Liver (tissue), 9 donors: ENCODE measurements around the gene LRP5. TPM values are rescaled to one million over a fixed set of nuclear protein-coding genes. Genes with fewer than 3 reads are reported as not detected.

ENCODE experiments used
- DNase-seq: peaks from one replicate; pipeline ENCODE4 v3.0.0-alpha.2; 2017; ENCODE audit warnings: low spot score
- H3K27ac ChIP-seq, 2 donors: one replicate each; pipeline ENCODE4 v1.7.0; 2013; ENCODE audit warnings: inconsistent platforms in 2 of 2, low read length in 2 of 2, control low read depth in 1 of 2, low read depth in 1 of 2, mild to moderate bottlenecking in 1 of 2
- H3K27me3 ChIP-seq, 4 donors: one replicate each; pipeline versions ENCODE4 v1.6.1 to v1.7.0; 2013; ENCODE audit warnings: low read length in 3 of 4, inconsistent platforms in 1 of 4, mild to moderate bottlenecking in 1 of 4, moderate library complexity in 1 of 4; ENCODE audit not compliant: control insufficient read depth in 4 of 4, insufficient read depth in 4 of 4
- H3K36me3 ChIP-seq, 4 donors: one replicate each; pipeline versions ENCODE4 v1.6.1 to v1.7.0; 2013; ENCODE audit warnings: low read length in 3 of 4, mild to moderate bottlenecking in 3 of 4, low read depth in 1 of 4, moderate library complexity in 1 of 4; ENCODE audit not compliant: control insufficient read depth in 4 of 4, insufficient read depth in 3 of 4
- H3K4me1 ChIP-seq, 4 donors: one replicate each; pipeline versions ENCODE4 v1.6.1 to v1.7.0; 2013; ENCODE audit warnings: low read length in 3 of 4, mild to moderate bottlenecking in 3 of 4, moderate library complexity in 1 of 4; ENCODE audit not compliant: control insufficient read depth in 4 of 4, insufficient read depth in 4 of 4
- H3K4me3 ChIP-seq, 3 donors: one replicate each; pipeline versions ENCODE4 v1.6.1 to v1.7.0; 2013; ENCODE audit warnings: low read length in 3 of 3, control low read depth in 1 of 3, low read depth in 1 of 3, mild to moderate bottlenecking in 1 of 3
- H3K9ac ChIP-seq, 2 donors: one replicate each; pipeline ENCODE4 v1.7.0; 2013; ENCODE audit warnings: low read length in 2 of 2, mild to moderate bottlenecking in 2 of 2, moderate library complexity in 2 of 2, control low read depth in 1 of 2, low read depth in 1 of 2
- H3K9me3 ChIP-seq, 4 donors: one replicate each; pipeline versions ENCODE4 v1.6.1 to v1.7.0; 2013; ENCODE audit warnings: low read length in 3 of 4; ENCODE audit not compliant: control insufficient read depth in 4 of 4
- EGR1 ChIP-seq, 2 donors: IDR thresholded peaks; 2 replicates each; pipeline ENCODE4 v1.6.1; 2016 to 2018; ENCODE audit warnings: antibody characterized with exemption in 2 of 2, low read depth in 2 of 2
- FOXA1 ChIP-seq: IDR thresholded peaks from 2 replicates; pipeline ENCODE4 v1.6.1; 2016; ENCODE audit warnings: antibody characterized with exemption
- FOXA2 ChIP-seq: IDR thresholded peaks from 2 replicates; pipeline ENCODE4 v1.6.1; 2016; ENCODE audit warnings: antibody characterized with exemption
- GABPA ChIP-seq, 2 donors: IDR thresholded peaks in 1 of 2; conservative IDR thresholded peaks in 1 of 2; 2 replicates each; pipeline ENCODE4 v1.6.1; 2016; ENCODE audit warnings: antibody characterized with exemption in 2 of 2, mild to moderate bottlenecking in 1 of 2, moderate library complexity in 1 of 2
- HNF4A ChIP-seq, 2 donors: conservative IDR thresholded peaks; 2 replicates each; pipeline ENCODE4 v1.6.1; 2016; ENCODE audit warnings: antibody characterized with exemption in 2 of 2, mild to moderate bottlenecking in 2 of 2
- HNF4G ChIP-seq: IDR thresholded peaks from 2 replicates; pipeline ENCODE4 v1.6.1; 2016; ENCODE audit warnings: antibody characterized with exemption
- NR2F2 ChIP-seq: IDR thresholded peaks from 2 replicates; pipeline ENCODE4 v1.6.1; 2016; ENCODE audit warnings: antibody characterized with exemption
- RAD21 ChIP-seq, 2 donors: IDR thresholded peaks; 2 replicates each; pipeline ENCODE4 v1.6.1; 2016; ENCODE audit warnings: antibody characterized with exemption in 2 of 2, mild to moderate bottlenecking in 2 of 2
- RXRA ChIP-seq, 2 donors: IDR thresholded peaks; 2 replicates each; pipeline ENCODE4 v1.6.1; 2017 to 2018; ENCODE audit warnings: antibody characterized with exemption in 2 of 2, mild to moderate bottlenecking in 1 of 2
- SP1 ChIP-seq: IDR thresholded peaks from 2 replicates; pipeline ENCODE4 v1.6.1; 2018; ENCODE audit warnings: antibody characterized with exemption, mild to moderate bottlenecking
- TAF1 ChIP-seq: conservative IDR thresholded peaks from 2 replicates; pipeline ENCODE4 v1.6.1; 2016; ENCODE audit warnings: antibody characterized with exemption, mild to moderate bottlenecking
- YY1 ChIP-seq: IDR thresholded peaks from 2 replicates; pipeline ENCODE4 v1.6.1; 2016; ENCODE audit warnings: antibody characterized with exemption, mild to moderate bottlenecking
- WGBS: extraction: QIAGEN DNeasy Blood & Tissue Kit; methylation state at CpG from one replicate; pipeline ENCODE4 v1.1.7; 2013; 5-methylcytosine and 5-hydroxymethylcytosine counted together
- polyA plus RNA-seq, 2 donors: library from polyadenylated mRNA; stranded (reverse) in 1 of 2; unstranded in 1 of 2; fragments of 200-250 nt in 1 of 2; fragments of >200 nt in 1 of 2; fragmentation: Nextera tagmentation in 1 of 2; extraction: Ambion mirVana in 1 of 2; gene quantifications; one replicate each; pipeline versions ENCODE4 v1.2.1 to v1.2.3, GENCODE V29; 2013 to 2015
- total RNA-seq, 2 donors: library from RNA; depleted of rRNA; stranded (reverse); fragments of >200 nt; gene quantifications; one replicate each; pipeline ENCODE4 v1.2.3, GENCODE V29; 2014
- TF ChIP-seq, protein P1 (sequence below): IDR thresholded peaks from 2 replicates; pipeline ENCODE4 v1.6.1; 2016; ENCODE audit warnings: antibody characterized with exemption, mild to moderate bottlenecking
- TF ChIP-seq, protein P2 (sequence below): IDR thresholded peaks from 2 replicates; pipeline ENCODE4 v1.6.1; 2016; ENCODE audit warnings: antibody characterized with exemption
- TF ChIP-seq, protein P3 (sequence below): fragments of 150-350 bp; IDR thresholded peaks from 2 replicates; pipeline ENCODE4 v1.5.1; 2017; ENCODE audit warnings: improper control_type of control experiment, low read depth, low read length; ENCODE audit not compliant: missing input control
- TF ChIP-seq, protein P4 (sequence below): IDR thresholded peaks from 2 replicates; pipeline ENCODE4 v1.6.1; 2016; ENCODE audit warnings: antibody characterized with exemption
- TF ChIP-seq, protein P5 (sequence below): IDR thresholded peaks from 2 replicates; pipeline ENCODE4 v1.6.1; 2016; ENCODE audit warnings: antibody characterized with exemption
- donor health status: healthy.
- donor health status: healthy.
- donor health status: healthy.
- donor health status: healthy.
- donor health status: healthy.

The LRP5 gene
- total and polyA plus RNA-seq, 4 donors = 48.9 to 99.3 (median 71.3) TPM

DNA sequence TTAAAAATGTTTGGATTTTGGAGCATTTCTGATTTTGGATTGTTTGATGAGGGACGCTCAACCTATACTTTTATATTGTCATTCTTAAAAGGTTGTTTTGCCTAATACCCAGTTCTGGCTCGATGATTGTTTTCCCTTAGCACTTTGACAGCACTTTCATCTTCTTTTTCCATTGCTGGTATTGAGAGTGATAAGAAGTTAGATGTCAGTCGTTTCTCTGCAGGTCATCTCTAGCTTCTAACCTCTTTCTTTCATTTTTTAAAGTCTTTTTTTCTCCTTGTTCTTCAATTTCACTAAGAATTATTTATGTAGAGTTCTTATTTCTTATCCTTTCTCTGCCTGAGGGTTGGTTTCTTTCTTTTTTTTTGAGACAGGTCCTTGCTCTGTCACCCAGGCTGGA, 167.0 kb downstream of the LRP5 start (continued):
- TF ChIP-seq, protein P1, sequence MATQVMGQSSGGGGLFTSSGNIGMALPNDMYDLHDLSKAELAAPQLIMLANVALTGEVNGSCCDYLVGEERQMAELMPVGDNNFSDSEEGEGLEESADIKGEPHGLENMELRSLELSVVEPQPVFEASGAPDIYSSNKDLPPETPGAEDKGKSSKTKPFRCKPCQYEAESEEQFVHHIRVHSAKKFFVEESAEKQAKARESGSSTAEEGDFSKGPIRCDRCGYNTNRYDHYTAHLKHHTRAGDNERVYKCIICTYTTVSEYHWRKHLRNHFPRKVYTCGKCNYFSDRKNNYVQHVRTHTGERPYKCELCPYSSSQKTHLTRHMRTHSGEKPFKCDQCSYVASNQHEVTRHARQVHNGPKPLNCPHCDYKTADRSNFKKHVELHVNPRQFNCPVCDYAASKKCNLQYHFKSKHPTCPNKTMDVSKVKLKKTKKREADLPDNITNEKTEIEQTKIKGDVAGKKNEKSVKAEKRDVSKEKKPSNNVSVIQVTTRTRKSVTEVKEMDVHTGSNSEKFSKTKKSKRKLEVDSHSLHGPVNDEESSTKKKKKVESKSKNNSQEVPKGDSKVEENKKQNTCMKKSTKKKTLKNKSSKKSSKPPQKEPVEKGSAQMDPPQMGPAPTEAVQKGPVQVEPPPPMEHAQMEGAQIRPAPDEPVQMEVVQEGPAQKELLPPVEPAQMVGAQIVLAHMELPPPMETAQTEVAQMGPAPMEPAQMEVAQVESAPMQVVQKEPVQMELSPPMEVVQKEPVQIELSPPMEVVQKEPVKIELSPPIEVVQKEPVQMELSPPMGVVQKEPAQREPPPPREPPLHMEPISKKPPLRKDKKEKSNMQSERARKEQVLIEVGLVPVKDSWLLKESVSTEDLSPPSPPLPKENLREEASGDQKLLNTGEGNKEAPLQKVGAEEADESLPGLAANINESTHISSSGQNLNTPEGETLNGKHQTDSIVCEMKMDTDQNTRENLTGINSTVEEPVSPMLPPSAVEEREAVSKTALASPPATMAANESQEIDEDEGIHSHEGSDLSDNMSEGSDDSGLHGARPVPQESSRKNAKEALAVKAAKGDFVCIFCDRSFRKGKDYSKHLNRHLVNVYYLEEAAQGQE = no peak
- TF ChIP-seq SP1 (no peak), NR2F2 (no peak), HNF4A (conservative IDR thresholded peaks at IDR 0.05) (no peak)
- TF ChIP-seq, protein P2, sequence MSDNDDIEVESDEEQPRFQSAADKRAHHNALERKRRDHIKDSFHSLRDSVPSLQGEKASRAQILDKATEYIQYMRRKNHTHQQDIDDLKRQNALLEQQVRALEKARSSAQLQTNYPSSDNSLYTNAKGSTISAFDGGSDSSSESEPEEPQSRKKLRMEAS = no peak

DNA sequence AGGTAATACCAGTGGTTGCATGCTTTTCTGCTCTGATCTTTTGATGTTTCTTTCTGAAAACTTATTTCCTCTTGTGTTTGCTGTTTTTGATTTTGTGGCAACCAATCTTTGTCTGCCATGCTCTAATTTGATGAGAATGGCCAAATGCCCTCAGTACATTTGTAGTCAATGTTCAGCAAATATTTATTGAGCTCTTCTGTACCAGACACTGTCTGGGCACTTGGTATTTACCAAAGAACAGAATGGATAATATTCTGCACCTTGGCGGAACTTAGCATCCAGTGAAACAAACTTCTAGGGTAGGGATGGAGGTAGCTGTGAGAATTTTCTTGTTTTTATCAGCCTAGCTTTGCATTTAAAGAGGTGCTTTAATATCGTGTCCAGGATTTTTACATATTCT, 167.8 kb downstream of the LRP5 start:
- TF ChIP-seq FOXA2 (no peak), EGR1 (IDR thresholded peaks at IDR 0.05; ENCODE audit: low read depth in 2 of 2) (no peak), FOXA1 (no peak), YY1 (peak; percentile 12), RXRA (IDR thresholded peaks at IDR 0.05) (peak in 1 of 2 donors; percentile 11), NR2F2 (no peak), HNF4A (conservative IDR thresholded peaks at IDR 0.05) (peak; percentile 5 to 18)
- peaks cover 0 to 2% (median 0%) of the 10 kb centered on the region in 4 donors for H3K36me3 ChIP-seq
- DNase-seq = no peak
- no peak overlapping the region for H3K27ac ChIP-seq
- H3K9ac ChIP-seq = no peak overlapping the region
- H3K9me3 ChIP-seq = no peaks in the 10 kb centered on the region
- no peaks in the 10 kb centered on the region for H3K27me3 ChIP-seq
- no peak overlapping the region for H3K4me3 ChIP-seq
- peaks cover 5 to 30% (median 22%) of the 10 kb centered on the region in 4 donors for H3K4me1 ChIP-seq
- 39% methylated on average over 2 of the region's 2 CpGs for WGBS

DNA sequence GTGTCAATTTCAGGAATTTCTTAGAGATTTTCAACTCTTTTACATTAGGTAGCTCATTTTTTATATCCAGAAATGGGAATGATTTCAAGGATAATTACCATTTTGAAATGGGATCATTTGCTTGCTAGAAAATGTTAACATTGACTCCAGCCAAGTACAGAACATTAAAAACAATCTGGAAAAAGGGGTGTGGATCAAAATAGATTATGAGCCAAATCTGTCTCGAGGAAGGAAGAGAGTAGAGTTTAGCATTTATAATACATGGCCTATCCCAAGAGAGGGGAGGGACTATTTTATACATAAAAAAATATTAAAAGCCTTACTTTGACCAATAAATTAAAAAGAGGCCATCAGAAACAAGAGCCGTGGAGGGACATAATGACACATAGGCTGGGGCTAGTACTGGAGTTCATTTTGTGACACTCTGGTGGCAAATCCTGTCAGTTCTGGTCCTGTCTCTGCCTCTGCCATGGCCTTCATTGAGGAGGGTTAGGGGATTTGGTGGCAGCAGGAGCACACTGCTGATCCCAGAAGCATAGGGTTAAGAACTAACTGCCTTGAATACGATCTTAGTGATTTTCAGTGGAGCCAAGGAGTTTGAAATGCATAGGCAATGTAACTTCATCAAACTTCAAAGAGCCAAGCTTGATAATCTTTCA, 168.6 kb downstream of the LRP5 start:
- 50% methylated on average over 3 of the region's 3 CpGs for WGBS
- Histone ChIP-seq H3K4me3 (no peak overlapping the region), H3K27ac (no peak overlapping the region), H3K4me1 (peaks cover 5 to 30% (median 22%) of the 10 kb centered on the region in 4 donors), H3K27me3 (no peaks in the 10 kb centered on the region), H3K9ac (no peak overlapping the region), H3K9me3 (no peaks in the 10 kb centered on the region), H3K36me3 (peaks cover 0 to 2% (median 0%) of the 10 kb centered on the region in 4 donors)
- DNase-seq = no peak
- TF ChIP-seq, protein P3, sequence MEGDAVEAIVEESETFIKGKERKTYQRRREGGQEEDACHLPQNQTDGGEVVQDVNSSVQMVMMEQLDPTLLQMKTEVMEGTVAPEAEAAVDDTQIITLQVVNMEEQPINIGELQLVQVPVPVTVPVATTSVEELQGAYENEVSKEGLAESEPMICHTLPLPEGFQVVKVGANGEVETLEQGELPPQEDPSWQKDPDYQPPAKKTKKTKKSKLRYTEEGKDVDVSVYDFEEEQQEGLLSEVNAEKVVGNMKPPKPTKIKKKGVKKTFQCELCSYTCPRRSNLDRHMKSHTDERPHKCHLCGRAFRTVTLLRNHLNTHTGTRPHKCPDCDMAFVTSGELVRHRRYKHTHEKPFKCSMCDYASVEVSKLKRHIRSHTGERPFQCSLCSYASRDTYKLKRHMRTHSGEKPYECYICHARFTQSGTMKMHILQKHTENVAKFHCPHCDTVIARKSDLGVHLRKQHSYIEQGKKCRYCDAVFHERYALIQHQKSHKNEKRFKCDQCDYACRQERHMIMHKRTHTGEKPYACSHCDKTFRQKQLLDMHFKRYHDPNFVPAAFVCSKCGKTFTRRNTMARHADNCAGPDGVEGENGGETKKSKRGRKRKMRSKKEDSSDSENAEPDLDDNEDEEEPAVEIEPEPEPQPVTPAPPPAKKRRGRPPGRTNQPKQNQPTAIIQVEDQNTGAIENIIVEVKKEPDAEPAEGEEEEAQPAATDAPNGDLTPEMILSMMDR = no peak
- TF ChIP-seq EGR1 (IDR thresholded peaks at IDR 0.05; ENCODE audit: low read depth in 2 of 2) (no peak), FOXA1 (no peak), RAD21 (IDR thresholded peaks at IDR 0.05) (no peak), RXRA (IDR thresholded peaks at IDR 0.05) (no peak), GABPA (IDR thresholded peaks at IDR 0.05 in 1 of 2, conservative IDR thresholded peaks at IDR 0.05 in 1 of 2) (no peak), NR2F2 (no peak), HNF4A (conservative IDR thresholded peaks at IDR 0.05) (no peak), HNF4G (no peak), YY1 (no peak), FOXA2 (no peak), SP1 (no peak), TAF1 (no peak)
- TF ChIP-seq, protein P2 = no peak
- TF ChIP-seq, protein P4, sequence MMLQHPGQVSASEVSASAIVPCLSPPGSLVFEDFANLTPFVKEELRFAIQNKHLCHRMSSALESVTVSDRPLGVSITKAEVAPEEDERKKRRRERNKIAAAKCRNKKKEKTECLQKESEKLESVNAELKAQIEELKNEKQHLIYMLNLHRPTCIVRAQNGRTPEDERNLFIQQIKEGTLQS = no peak
- TF ChIP-seq, protein P1 = no peak
- TF ChIP-seq, protein P5, sequence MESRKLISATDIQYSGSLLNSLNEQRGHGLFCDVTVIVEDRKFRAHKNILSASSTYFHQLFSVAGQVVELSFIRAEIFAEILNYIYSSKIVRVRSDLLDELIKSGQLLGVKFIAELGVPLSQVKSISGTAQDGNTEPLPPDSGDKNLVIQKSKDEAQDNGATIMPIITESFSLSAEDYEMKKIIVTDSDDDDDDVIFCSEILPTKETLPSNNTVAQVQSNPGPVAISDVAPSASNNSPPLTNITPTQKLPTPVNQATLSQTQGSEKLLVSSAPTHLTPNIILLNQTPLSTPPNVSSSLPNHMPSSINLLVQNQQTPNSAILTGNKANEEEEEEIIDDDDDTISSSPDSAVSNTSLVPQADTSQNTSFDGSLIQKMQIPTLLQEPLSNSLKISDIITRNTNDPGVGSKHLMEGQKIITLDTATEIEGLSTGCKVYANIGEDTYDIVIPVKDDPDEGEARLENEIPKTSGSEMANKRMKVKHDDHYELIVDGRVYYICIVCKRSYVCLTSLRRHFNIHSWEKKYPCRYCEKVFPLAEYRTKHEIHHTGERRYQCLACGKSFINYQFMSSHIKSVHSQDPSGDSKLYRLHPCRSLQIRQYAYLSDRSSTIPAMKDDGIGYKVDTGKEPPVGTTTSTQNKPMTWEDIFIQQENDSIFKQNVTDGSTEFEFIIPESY = no peak
